GM13976 (cell line): ENCODE data around the gene SEBOX.

Experiments
- DNase-seq: peaks from one replicate; pipeline ENCODE4 v3.0.0; 2012; ENCODE audit warnings: low spot score
- in situ Hi-C: fragments of 300-500 bp; cut with MboI; formaldehyde crosslinking; loops from one replicate; pipeline ENCODE4 v1.12.0; 2022; ENCODE audit warnings: low sequenced_read_pairs, mixed read lengths, inconsistent platforms; ENCODE audit not compliant: unreplicated experiment
- TF ChIP-seq, protein P1 (sequence below): IDR thresholded peaks from 2 replicates; pipeline ENCODE4 v1.5.1; 2012; ENCODE audit warnings: borderline replicate concordance, mild to moderate bottlenecking; ENCODE audit not compliant: insufficient read depth; ENCODE audit errors: extremely low read depth, missing control alignments, control extremely low read depth

Gene SEBOX

DNA sequence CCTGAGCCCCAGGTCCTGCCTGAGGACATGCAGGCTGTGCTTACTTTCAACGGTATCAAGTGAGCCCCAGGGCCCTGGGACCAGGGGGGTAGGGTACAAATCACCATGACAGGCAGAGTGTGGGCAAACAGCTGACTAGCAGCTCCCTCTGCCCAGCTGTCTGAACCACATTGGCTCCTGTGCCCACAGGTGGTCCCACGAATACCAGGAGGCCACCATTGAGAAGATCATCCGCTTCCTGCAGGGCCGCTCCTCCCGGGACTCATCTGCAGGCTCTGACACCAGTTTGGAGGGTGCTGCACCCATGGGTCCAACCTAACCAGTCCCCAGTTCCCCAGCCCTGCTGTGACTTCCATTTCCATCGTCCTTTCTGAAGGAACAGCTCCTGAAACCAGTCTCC, 31.0 kb upstream of the SEBOX start:
- no peak for DNase-seq
- in situ Hi-C loops = no loop called here
- TF ChIP-seq, protein P1, sequence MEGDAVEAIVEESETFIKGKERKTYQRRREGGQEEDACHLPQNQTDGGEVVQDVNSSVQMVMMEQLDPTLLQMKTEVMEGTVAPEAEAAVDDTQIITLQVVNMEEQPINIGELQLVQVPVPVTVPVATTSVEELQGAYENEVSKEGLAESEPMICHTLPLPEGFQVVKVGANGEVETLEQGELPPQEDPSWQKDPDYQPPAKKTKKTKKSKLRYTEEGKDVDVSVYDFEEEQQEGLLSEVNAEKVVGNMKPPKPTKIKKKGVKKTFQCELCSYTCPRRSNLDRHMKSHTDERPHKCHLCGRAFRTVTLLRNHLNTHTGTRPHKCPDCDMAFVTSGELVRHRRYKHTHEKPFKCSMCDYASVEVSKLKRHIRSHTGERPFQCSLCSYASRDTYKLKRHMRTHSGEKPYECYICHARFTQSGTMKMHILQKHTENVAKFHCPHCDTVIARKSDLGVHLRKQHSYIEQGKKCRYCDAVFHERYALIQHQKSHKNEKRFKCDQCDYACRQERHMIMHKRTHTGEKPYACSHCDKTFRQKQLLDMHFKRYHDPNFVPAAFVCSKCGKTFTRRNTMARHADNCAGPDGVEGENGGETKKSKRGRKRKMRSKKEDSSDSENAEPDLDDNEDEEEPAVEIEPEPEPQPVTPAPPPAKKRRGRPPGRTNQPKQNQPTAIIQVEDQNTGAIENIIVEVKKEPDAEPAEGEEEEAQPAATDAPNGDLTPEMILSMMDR = no peak

DNA sequence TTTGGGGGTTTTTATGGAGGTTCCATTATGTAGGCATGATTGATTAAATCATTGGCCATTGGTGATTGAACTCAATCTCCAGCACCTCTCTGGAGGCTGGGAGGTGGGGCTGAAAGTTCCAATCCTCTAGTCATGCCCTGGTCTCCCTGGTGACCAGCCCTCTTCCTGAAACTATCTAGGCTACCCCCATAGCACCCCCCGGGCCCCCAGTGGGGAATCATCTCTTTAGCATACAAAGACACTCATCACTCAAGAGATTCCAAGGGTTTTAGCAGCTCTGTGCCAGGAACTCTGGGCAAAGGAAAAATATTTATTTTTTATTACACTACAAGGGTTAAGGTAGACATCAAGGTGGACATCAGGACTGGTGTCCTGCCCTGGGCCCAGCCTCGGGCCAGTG, 30.4 kb upstream of the SEBOX start:
- in situ Hi-C loops = no loop called here
- TF ChIP-seq, protein P1 = no peak
- DNase-seq = no peak

DNA sequence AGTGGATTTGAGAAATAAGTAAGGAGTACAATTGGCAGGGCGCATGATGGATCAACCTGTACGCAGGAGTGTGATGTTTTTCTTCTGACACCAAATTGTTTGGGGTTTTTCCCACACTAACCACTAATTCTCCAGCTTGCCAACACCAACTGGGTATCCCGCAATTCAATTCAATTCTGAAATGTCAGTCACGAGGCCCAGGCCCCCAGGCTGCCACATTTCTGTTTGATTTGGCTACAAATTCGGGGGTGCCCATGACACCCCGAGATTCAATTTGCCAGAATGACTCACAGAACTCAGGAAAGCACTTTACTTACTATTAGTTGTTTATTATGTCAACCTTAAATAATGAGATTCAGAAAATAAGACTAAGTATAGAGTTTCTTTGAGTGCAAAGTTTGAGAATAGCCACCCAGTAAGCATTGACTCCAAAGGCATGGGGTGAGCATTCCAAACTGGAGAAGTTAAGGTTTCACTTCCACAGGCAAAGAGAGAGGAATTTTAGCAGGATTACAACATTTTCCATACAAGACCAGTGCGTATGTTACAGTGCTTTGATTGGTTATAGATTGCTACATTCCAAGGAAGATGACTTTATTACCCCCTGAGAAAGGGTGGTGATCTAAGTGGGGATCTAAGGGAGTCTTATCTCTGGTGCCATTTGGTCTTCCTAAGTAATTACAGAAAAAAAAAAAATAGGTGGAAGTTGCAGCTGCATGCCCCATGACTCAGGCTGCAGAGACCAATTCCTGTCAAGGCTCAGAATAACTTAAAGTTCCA, 29.5 kb upstream of the SEBOX start:
- TF ChIP-seq, protein P1 = no peak

DNA sequence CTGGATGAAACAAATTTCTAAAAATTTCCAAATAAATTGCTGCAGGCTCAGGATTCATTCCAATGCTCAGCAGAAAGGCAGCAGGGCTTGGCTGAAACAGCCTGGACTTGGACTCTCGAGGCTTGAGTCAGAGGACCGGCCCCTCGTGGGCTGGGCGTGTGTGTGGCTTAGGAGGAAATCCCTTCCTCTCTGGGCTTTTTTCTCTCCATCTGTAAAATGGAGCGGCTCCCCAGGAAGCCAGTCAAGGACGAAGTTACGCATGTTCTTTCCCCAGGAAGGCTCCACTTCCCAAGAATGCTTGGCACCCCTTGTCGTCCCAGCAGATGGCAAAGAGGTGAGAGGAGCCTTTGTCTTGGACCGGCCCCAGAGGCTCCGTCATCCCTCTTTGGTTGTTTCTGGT, 27.5 kb upstream of the SEBOX start:
- in situ Hi-C loops = no loop called here
- TF ChIP-seq, protein P1 = no peak
- no peak for DNase-seq

More for the DNA sequence above, 29.5 kb upstream of the SEBOX start:
- in situ Hi-C loops = no loop called here
- no peak for DNase-seq

DNA sequence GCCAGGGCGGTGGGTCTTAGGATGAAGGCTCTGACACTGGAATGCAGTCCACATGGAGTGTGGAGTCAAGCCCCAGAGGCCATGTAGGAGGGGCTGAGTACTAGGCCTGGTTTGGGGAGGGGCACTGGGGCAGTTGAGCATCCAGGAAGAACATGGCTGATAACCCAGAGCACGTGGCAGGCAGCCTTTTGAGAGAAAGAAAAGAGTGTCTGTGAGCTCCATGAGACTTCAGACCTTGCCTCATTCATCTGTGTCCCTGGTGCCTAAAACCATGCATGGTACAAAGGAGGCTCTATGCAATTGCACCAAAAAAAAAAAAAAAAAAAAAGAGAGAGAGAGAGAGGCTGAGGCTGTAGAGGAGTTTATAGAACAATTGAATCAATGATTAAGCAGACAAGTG, 26.4 kb upstream of the SEBOX start:
- no peak for DNase-seq
- TF ChIP-seq, protein P1 = no peak
- in situ Hi-C loops = no loop called here

DNA sequence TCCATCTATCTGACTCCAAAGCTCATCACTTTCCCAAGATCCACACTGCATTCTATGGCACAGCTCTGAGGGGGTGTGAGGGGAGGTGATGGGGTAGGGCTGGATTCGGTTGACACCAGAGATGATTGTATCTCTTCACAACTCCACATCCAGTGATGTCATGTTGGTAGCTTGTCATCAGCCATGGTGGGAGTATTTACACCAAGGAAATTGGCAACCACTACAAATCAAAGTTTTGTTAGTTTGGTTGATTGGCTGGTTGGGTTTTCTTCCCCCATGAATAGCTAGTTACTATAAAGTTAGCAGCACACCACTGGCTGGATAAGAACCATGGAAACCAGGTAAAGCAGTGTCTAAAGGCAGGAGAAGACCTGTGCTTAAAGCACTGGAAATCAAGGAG, 26.0 kb upstream of the SEBOX start:
- in situ Hi-C loops = no loop called here
- DNase-seq = no peak

More for the DNA sequence above, 26.0 kb upstream of the SEBOX start:
- TF ChIP-seq, protein P1 = no peak
